Measurements from ENCODE around the gene RNF125.

DNA sequence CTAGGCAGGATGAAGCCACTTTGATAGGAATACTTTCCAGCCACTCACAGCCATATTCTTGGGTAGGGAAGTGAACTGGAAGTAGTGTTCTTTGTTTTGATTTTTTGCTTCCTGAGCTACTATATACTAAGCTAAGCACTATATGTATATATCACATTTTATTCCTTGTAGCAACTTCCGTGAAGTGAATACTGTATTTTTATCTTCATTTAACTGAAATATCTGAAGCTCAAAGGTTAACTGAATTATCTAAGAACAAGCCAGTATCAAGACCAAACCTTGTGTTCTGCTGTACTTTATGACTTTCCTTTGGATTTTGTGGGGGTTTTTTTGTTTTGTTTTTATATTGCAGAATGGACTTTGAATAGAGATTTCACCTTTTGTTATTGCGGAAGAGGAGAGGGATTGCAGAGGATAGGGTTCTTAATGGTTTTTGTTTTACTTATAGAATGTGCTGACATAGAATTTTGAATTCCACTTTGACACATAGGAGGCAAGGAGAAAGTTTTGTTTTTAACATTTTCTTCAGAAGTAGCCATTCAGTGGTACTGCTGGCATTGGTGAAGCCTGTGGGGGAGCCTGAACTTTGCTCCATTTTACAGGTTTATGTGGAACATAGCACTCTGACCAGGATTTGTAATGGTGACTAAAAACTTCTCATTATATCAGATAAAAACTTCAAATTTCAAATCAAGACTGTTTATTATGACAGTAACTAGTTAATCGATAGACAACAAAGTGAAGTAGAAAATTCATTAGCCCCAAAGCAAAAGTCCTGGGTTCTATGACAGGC, 48.9 kb downstream of the RNF125 start:
- TF ChIP-seq RCOR1 (IDR thresholded peaks at IDR 0.05; ENCODE audit: low read length) = no peak
- no peak for TF ChIP-seq CTCF (IDR thresholded peaks at IDR 0.05)
- no peak for TF ChIP-seq ELF1 (IDR thresholded peaks at IDR 0.05)
